ENCODE results near the gene SLC35F6.

The SLC35F6 gene

GRCh38 chr2:26767129-26767528 is 3.0 kb downstream of the SLC35F6 start:
- TF ChIP-seq CTCF (conservative IDR thresholded peaks at IDR 0.05; ENCODE audit: low read depth, low read length), result no peak
- no peak overlapping the region for H3K4me3 ChIP-seq (ENCODE audit: low read depth, low read length)
- peak; percentile 35 for DNase-seq (ENCODE audit: low read depth)

- no peak for DNase-seq (ENCODE audit: low read depth)
- H3K4me3 ChIP-seq (ENCODE audit: low read depth, low read length), result no peak overlapping the region
- no peak for TF ChIP-seq CTCF (conservative IDR thresholded peaks at IDR 0.05; ENCODE audit: low read depth, low read length)
Measured at GRCh38 chr2:26767894-26768487, 3.9 kb downstream of the SLC35F6 start.

- TF ChIP-seq CTCF (conservative IDR thresholded peaks at IDR 0.05; ENCODE audit: low read depth, low read length), result no peak
- DNase-seq (ENCODE audit: low read depth), result no peak
- no peak overlapping the region for H3K4me3 ChIP-seq (ENCODE audit: low read depth, low read length)
Measured at GRCh38 chr2:26768759-26769088, 4.6 kb downstream of the SLC35F6 start.

GRCh38 chr2:26769089-26769761 is 5.1 kb downstream of the SLC35F6 start:
- no peak overlapping the region for H3K4me3 ChIP-seq (ENCODE audit: low read depth, low read length)
- peak; percentile 73 for DNase-seq (ENCODE audit: low read depth)
- no peak for TF ChIP-seq CTCF (conservative IDR thresholded peaks at IDR 0.05; ENCODE audit: low read depth, low read length)

- TF ChIP-seq CTCF (conservative IDR thresholded peaks at IDR 0.05; ENCODE audit: low read depth, low read length), result peak; percentile 44
- peak; percentile 91 for DNase-seq (ENCODE audit: low read depth)
Measured at GRCh38 chr2:26770986-26771586, 7.0 kb downstream of the SLC35F6 start.

GRCh38 chr2:26772064-26773001 is 8.2 kb downstream of the SLC35F6 start:
- H3K4me3 ChIP-seq (ENCODE audit: low read depth, low read length), result no peak overlapping the region
- DNase-seq (ENCODE audit: low read depth), result peak; percentile 92
- TF ChIP-seq CTCF (conservative IDR thresholded peaks at IDR 0.05; ENCODE audit: low read depth, low read length), result no peak

More at GRCh38 chr2:26770986-26771586, 7.0 kb downstream of the SLC35F6 start:
- H3K4me3 ChIP-seq (ENCODE audit: low read depth, low read length), result no peak overlapping the region

Data from choroid plexus epithelial cell (primary cell).